ENCODE results near the gene OR51I1. TPM values are rescaled to one million over a fixed set of nuclear protein-coding genes. Genes with fewer than 3 reads are reported as not detected.

Gene OR51I1
- total and polyA plus RNA-seq, 10 of the 15 experiments (the other 5 are each of a cell fraction or from before 2014, with no cell fraction given) = 0.10 to 0.11 TPM; not detected in 8

- TF ChIP-seq, protein P1, sequence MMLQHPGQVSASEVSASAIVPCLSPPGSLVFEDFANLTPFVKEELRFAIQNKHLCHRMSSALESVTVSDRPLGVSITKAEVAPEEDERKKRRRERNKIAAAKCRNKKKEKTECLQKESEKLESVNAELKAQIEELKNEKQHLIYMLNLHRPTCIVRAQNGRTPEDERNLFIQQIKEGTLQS (IDR thresholded peaks at IDR 0.05; ENCODE audit: borderline replicate concordance, extremely low read depth, low read depth, low read length) = no peak
- no peak for TF ChIP-seq FOXK2 (IDR thresholded peaks at IDR 0.05)
- no peak for TF ChIP-seq YBX1 (IDR thresholded peaks at IDR 0.05)
Observed at GRCh38 chr11:5467527-5467926, 26.2 kb upstream of the OR51I1 start (continued).

DNA sequence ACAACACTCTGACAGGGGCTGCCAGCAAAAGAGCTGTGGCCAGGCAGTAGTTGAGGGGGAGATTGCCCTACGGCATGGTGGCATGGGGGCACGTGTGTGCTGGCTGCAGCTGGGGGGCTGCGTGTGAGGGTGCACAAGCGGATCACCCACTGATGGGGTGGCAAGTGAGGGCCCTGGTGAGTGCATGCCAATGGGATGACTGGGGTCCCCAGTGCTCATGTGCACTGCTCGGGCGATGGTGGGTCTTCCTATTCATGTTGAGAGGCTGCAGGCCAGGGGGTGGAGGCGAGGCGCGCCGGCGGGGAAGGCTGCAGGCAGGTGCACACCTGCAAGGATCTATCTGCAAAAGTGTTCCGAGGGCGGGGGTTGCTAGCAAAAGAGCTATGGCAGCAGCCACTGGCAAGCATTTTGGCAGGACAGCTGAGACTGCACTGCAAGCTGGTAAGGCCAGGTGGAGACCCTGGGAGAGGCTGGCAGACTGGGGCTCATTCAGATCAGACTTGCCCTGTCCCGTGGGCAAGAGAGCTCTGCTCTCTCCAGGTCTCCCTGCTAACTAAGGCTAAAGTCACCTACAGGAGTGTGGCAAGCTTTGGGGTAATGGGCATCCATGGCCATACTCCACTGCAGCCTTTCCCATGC lies 19.8 kb upstream of the OR51I1 start:
- no peak overlapping the region for H2AFZ ChIP-seq (ENCODE audit: control insufficient read depth, low read depth, low read length)
- H3K79me2 ChIP-seq (ENCODE audit: control insufficient read depth, insufficient read depth, low read length) = no peaks in the 10 kb centered on the region
- H4K20me1 ChIP-seq (ENCODE audit: control insufficient read depth, insufficient read depth) = no peaks in the 10 kb centered on the region
- no peak for DNase-seq (ENCODE audit: low read depth, low spot score)
- H3K36me3 ChIP-seq (ENCODE audit: control insufficient read depth in 2 of 2, insufficient read depth in 2 of 2, low read length in 1 of 2) = no peaks in the 10 kb centered on the region
- H3K9ac ChIP-seq (ENCODE audit: control insufficient read depth, insufficient read depth, low read length) = no peak overlapping the region
- intact Hi-C loops (cut with micrococcal nuclease; ENCODE audit: unreplicated experiment) = no loop called here
- H3K27me3 ChIP-seq (replicated peaks in 1 of 2; ENCODE audit: control insufficient read depth in 2 of 2, insufficient read depth in 2 of 2, low read length in 1 of 2) = no peaks in the 10 kb centered on the region
- no peak for TF ChIP-seq ZBTB40 (IDR thresholded peaks at IDR 0.05; ENCODE audit: borderline replicate concordance)
- TF ChIP-seq EP300 (IDR thresholded peaks at IDR 0.05; ENCODE audit: borderline replicate concordance in 1 of 2, control insufficient read depth in 1 of 2, low read depth in 2 of 2, low read length in 2 of 2) = no peak
- TF ChIP-seq NFYB (IDR thresholded peaks at IDR 0.05; ENCODE audit: insufficient read depth, low read depth, low read length) = no peak
- TF ChIP-seq BACH1 (IDR thresholded peaks at IDR 0.05; ENCODE audit: borderline replicate concordance) = no peak
- no peak for TF ChIP-seq ZNF274 (IDR thresholded peaks at IDR 0.05; ENCODE audit: insufficient read depth, insufficient read length)
- FAIRE-seq = no peak
- SMC1A ChIA-PET (ENCODE audit: uncharacterized antibody, unreplicated experiment) = interaction anchor here (1.0 kb wide), 1 partner anchor 10 kb away, joined by 3 read pairs; no protein-coding TSS in a partner anchor
- in situ Hi-C loops (cut with MboI) = no loop called here
- no peak overlapping the region for H3K4me3 ChIP-seq
- WGBS (ENCODE audit: insufficient coverage, insufficient replicate concordance, low lambda C conversion rate, missing lambda C conversion rate) = 34% methylated on average over 14 of the region's 14 CpGs
- ATAC-seq = no peak
- no peaks in the 10 kb centered on the region for H3K4me1 ChIP-seq (ENCODE audit: control insufficient read depth, insufficient read depth, low read length)
- H3K27ac ChIP-seq (ENCODE audit: control insufficient read depth, insufficient read depth) = no peak overlapping the region
- CTCF ChIA-PET = interaction anchor here (0.7 to 0.9 kb wide), 2 partner anchors 30 to 157 kb away, joined by 3 read pairs; no protein-coding TSS in a partner anchor
- BruUV-seq (replicated peaks) = no TSS peak
- no peaks in the 10 kb centered on the region for H3K9me3 ChIP-seq (replicated peaks; ENCODE audit: control insufficient read depth, insufficient read depth, low read length)
- H3K4me2 ChIP-seq (ENCODE audit: control insufficient read depth, insufficient read depth) = no peak overlapping the region
- RAD21 ChIA-PET (ENCODE audit: unreplicated experiment) = no interaction called here
- POLR2A ChIA-PET = no interaction called here

Measured in GM12878 (cell line).